ENCODE measurements around the gene SKOR1.

The SKOR1 gene

DNA sequence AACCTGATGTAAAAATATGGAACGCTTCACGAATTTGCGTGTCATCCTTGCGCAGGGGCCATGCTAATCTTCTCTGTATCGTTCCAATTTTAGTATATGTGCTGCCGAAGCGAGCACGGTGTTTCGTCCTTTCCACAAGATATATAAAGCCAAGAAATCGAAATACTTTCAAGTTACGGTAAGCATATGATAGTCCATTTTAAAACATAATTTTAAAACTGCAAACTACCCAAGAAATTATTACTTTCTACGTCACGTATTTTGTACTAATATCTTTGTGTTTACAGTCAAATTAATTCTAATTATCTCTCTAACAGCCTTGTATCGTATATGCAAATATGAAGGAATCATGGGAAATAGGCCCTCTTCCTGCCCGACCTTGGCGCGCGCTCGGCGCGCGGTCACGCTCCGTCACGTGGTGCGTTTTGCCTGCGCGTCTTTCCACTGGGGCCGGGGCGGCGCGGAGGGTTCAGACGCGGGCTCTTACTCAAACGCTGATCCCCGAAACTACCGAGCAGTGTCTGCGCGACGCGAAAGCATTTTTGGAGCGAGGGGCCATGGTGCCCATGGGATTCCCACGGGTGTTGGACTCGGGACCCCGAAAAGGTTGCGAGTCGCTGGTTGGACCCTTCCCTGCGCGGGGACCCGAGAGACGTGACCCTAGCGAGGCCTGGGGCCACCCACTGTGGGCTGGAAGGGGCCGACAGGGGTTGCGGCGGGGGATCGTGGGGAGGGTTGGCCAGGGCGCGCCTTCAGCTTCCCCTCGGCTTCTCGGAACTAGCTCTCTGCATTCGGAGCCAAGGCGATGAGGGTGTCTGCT, 14.8 kb downstream of the SKOR1 start, which contains the start of gene RNU6-1:
Gene RNU6-1, minus strand, starts transcription at position 117 of the 820 bp plus-strand sequence.
- peaks cover 19% of the 10 kb centered on the region for H3K27me3 Mint-ChIP-seq

DNA sequence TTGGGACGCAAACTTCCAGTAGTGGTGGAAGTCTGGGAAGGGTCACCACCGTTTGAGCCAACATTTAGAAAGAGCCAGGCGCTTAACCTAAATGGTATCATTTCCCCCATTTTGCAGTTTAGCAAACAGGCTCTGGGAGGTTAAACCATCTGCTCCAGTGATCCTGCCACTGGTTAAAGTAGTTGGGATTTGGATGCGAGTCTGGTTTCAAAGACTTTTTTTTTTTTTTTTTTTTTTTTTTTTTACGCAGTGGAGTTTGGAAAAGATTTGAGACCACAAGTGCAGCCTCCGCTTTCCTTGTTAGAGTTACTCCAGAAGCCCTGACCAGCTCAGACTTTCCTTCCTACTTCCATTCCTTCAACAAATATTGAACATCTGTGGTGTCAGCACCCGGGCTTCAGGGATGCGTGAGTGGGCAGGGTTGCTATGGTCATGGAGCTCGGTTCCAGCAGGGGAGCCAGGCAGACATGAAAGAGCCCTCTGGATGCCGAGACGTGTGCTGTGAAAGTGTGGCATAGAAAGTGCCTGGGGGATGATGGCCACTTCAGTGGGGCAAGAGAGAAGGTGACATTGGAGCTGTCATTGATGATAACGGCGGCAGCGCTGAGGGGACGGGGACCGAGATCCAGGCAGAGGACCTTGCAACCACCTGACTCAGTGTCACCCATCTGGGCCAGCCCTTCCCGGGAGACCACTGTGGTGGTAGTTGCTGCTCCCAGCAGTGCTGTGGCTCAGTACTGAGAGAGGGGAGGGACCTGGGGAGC, 15.6 kb downstream of the SKOR1 start:
- H3K9me3 Mint-ChIP-seq = no peaks in the 10 kb centered on the region
- peak overlapping the region; percentile 98 for H3K27ac Mint-ChIP-seq
- no peaks in the 10 kb centered on the region for H3K36me3 Mint-ChIP-seq (ENCODE audit: low read depth)
- H3K4me1 Mint-ChIP-seq (ENCODE audit: low read depth) = peaks cover 34% of the 10 kb centered on the region
- peak; percentile 54 for DNase-seq
- peak overlapping the region; percentile 83 for H3K4me3 Mint-ChIP-seq
- H3K27me3 Mint-ChIP-seq = peaks cover 11% of the 10 kb centered on the region

More for the DNA sequence above, 14.8 kb downstream of the SKOR1 start, which contains the start of gene RNU6-1:
- Mint-ChIP-seq H3K9me3 (no peaks in the 10 kb centered on the region), H3K4me3 (peak within 1 kb of the TSS; percentile 83), H3K4me1 (ENCODE audit: low read depth) (peaks cover 41% of the 10 kb centered on the region), H3K36me3 (ENCODE audit: low read depth) (no peaks in the 10 kb centered on the region), H3K27ac (peak within 1 kb of the TSS; percentile 98)
- DNase-seq = peak; percentile 96

DNA sequence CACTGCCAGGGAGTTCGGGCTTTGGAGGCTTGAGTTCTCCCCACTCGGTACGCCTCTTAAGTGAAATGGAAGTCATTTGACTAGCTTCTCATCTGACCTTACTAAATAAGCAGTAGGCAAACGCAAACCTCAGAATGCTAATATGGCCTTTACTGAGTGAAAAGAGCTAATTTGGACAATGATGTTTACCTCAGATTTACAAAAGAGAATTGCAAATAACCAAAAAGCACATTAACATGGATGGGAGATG, 16.1 kb downstream of the SKOR1 start:
- Mint-ChIP-seq H3K4me1 (ENCODE audit: low read depth) (peaks cover 30% of the 10 kb centered on the region), H3K9me3 (no peaks in the 10 kb centered on the region), H3K36me3 (ENCODE audit: low read depth) (no peaks in the 10 kb centered on the region), H3K4me3 (peak overlapping the region; percentile 83), H3K27ac (peak overlapping the region; percentile 98), H3K27me3 (peaks cover 6% of the 10 kb centered on the region)
- no peak for DNase-seq

DNA sequence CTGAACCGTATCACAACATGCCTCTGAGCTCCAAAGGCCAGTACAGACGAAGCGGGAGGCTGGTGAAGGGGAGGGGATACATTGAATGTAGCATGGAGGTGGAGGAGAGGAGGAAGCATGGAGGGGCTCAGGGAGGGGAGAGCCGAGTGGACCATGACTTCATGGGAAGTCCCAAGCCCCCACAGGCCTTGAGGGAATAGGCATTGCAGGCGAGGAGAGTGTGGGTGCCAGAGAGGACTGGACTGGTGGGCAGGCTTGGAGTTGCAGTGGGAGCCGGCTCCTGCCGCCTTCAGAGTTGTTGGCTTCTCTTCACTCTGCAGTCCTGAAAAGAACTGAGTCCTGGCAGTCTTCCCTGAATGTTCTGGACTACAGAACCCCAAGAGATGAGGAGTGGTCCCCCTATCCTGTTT, 17.8 kb downstream of the SKOR1 start:
- Mint-ChIP-seq H3K36me3 (ENCODE audit: low read depth) (no peaks in the 10 kb centered on the region), H3K4me3 (no peak overlapping the region), H3K27me3 (peaks cover 2% of the 10 kb centered on the region), H3K9me3 (no peaks in the 10 kb centered on the region), H3K4me1 (ENCODE audit: low read depth) (peaks cover 29% of the 10 kb centered on the region), H3K27ac (no peak overlapping the region)
- DNase-seq = no peak

DNA sequence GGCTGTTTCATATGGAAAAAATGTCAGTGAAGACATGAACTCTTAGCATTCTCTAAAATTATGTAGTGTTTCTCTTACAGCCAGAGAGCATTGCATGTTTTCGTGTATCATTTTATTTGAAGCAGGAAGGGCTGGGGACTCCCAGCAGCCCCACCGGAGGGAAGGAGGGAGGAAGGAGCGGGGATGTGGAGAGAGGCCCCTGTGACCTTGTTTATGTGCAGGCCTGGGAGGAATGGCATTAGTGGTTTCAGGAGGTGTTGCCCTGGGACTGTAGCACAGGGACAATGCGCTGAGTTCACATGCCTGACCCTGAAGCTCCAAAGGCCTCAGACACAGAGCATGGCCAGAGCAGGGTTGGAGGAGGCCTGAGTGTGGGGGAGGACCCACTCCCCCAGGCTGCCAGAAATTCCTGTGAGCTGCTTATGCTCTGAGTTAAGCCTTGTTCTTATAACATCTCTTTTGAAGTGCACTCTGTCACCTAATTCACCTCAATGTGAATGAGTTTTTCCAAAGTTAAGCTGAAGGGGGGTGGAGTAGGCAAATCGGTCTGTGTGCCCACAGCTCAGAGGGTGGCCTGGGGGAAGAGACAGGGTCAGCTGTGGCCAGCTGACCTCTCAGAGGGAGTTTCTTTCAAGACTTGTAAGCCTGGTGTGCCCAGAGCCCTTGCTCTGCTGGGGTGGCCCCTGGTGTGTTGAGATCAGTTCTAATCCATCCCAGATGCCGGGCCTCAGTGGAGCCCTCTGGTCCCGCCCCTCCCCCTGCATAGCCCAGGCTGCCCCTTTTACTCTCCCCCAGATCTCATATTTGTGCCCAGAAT, 18.5 kb downstream of the SKOR1 start:
- H3K4me1 Mint-ChIP-seq (ENCODE audit: low read depth) = peaks cover 24% of the 10 kb centered on the region
- H3K4me3 Mint-ChIP-seq = no peak overlapping the region
- peaks cover 4% of the 10 kb centered on the region for H3K27me3 Mint-ChIP-seq
- H3K36me3 Mint-ChIP-seq (ENCODE audit: low read depth) = no peaks in the 10 kb centered on the region
- H3K9me3 Mint-ChIP-seq = no peaks in the 10 kb centered on the region
- H3K27ac Mint-ChIP-seq = no peak overlapping the region
- DNase-seq = no peak

DNA sequence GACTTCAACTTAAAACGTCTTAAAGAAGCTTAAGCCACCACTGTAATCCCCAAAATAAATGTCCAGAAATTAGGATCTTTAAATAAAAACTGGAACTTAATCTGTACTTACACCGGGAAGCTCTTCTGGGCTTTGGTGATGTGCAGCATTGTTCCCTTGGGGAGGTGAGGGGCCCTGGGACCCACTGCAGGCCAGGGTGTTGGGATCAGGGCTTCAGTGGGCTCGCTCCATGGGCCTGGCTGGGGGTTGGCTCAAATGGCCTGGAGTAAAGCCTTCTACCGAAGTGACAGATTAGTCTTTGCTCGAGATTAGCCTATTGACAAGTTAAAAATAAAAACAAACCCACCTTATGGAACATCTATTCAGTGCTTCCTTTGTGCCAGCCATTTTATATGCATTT, 20.7 kb downstream of the SKOR1 start:
- Mint-ChIP-seq H3K9me3 (no peaks in the 10 kb centered on the region), H3K27ac (no peak overlapping the region), H3K36me3 (ENCODE audit: low read depth) (no peaks in the 10 kb centered on the region), H3K4me1 (ENCODE audit: low read depth) (peaks cover 6% of the 10 kb centered on the region), H3K4me3 (no peak overlapping the region), H3K27me3 (peaks cover 2% of the 10 kb centered on the region)
- no peak for DNase-seq

DNA sequence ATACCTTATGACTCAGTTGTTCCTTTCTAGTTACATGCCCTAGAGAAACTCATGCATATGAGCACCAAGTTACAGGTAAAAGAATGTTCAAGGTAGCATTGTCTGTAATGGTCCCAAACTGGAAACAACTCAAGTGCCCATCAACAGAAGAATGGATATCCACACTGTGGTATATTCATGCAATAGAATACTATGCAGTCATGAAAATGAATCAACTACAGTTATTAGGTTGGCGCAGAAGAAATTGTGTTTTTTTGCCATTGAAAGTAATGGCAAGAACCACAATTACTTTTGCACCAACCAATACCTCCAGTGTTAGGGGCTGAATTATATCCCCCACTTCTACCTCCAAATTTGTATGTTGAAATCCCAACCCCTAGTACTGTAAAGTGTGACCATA, 24.2 kb downstream of the SKOR1 start:
- no peak overlapping the region for H3K4me3 Mint-ChIP-seq
- no peaks in the 10 kb centered on the region for H3K9me3 Mint-ChIP-seq
- H3K27ac Mint-ChIP-seq = no peak overlapping the region
- H3K4me1 Mint-ChIP-seq (ENCODE audit: low read depth) = peaks cover 3% of the 10 kb centered on the region
- peaks cover 2% of the 10 kb centered on the region for H3K27me3 Mint-ChIP-seq
- no peak for DNase-seq
- no peaks in the 10 kb centered on the region for H3K36me3 Mint-ChIP-seq (ENCODE audit: low read depth)

DNA sequence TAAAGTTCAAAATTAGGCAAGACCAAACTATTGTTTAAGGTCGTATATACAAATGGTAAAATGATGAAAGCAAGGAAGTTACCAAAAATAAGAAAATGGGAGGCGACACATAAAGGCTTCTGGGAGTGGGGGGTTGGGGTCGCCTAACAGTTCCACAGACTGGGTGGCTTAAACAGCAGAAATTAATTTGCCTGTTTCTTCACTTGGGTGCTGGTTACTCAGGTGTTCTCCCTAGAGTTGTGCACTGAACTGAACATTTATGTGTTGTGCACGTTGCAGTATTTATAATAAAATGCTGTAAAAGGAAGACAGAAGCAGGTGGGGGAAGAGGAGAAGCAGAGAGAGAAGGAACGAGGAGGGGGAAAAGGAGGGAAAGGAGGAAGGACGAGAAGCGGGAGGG, 25.0 kb downstream of the SKOR1 start:
- H3K27ac Mint-ChIP-seq = no peak overlapping the region
- no peaks in the 10 kb centered on the region for H3K36me3 Mint-ChIP-seq (ENCODE audit: low read depth)
- H3K4me1 Mint-ChIP-seq (ENCODE audit: low read depth) = peaks cover 3% of the 10 kb centered on the region
- no peak for DNase-seq
- peaks cover 2% of the 10 kb centered on the region for H3K27me3 Mint-ChIP-seq
- H3K9me3 Mint-ChIP-seq = no peaks in the 10 kb centered on the region
- H3K4me3 Mint-ChIP-seq = no peak overlapping the region

DNA sequence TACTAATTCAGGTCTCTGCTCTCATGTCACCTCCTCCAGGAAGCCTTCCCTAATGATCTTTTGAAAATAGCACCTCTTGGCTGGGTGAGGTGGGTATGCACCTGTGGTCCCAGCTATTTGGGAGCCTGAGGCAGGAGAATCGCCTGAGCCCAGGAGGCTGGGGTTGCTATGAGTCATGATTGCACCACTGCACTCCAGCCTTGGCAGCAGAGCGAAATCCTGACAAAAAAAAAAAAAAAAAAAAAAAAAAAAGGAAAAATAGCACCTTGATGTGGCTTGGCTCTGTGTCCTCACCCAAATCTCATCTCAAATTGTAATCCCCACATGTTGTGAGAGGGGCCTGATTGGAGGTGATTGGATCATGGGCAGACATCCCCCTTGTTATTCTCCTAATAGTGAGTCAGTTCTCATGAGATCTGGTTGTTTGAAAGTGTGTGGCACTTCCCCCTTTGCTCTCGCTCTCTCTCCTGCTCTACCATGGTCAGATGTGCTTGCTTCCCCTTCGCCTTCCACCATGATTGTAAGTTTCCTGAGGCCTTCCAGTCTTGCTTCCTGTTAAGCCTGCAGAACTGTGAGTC, 25.8 kb downstream of the SKOR1 start:
- H3K27ac Mint-ChIP-seq = no peak overlapping the region
- no peaks in the 10 kb centered on the region for H3K9me3 Mint-ChIP-seq
- peaks cover 2% of the 10 kb centered on the region for H3K27me3 Mint-ChIP-seq
- H3K4me1 Mint-ChIP-seq (ENCODE audit: low read depth) = peaks cover 8% of the 10 kb centered on the region
- no peak overlapping the region for H3K4me3 Mint-ChIP-seq
- no peaks in the 10 kb centered on the region for H3K36me3 Mint-ChIP-seq (ENCODE audit: low read depth)
- no peak for DNase-seq

DNA sequence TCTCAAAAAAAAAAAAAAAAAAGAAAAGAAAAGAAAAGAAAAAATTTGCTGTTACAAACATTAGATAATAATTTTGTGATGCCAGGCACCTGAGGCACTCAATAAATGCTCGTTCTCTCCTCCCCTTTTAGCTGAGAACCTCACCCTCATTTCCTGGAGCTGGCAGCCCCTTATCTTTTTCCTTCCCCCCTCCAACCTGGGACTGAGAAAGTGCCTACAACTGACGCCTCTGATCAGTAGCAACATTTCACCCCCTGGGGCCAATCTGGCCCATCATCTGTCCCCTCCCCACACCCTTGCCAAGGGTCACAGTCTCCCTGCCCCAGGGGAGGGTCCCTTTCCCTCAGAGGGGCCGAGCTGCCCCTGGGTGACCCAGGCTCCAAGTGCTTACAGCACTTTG, 27.1 kb downstream of the SKOR1 start:
- DNase-seq = no peak
- peaks cover 9% of the 10 kb centered on the region for H3K4me1 Mint-ChIP-seq (ENCODE audit: low read depth)
- H3K27me3 Mint-ChIP-seq = peaks cover 2% of the 10 kb centered on the region
- H3K27ac Mint-ChIP-seq = no peak overlapping the region
- H3K4me3 Mint-ChIP-seq = no peak overlapping the region
- H3K36me3 Mint-ChIP-seq (ENCODE audit: low read depth) = no peaks in the 10 kb centered on the region
- H3K9me3 Mint-ChIP-seq = no peaks in the 10 kb centered on the region

DNA sequence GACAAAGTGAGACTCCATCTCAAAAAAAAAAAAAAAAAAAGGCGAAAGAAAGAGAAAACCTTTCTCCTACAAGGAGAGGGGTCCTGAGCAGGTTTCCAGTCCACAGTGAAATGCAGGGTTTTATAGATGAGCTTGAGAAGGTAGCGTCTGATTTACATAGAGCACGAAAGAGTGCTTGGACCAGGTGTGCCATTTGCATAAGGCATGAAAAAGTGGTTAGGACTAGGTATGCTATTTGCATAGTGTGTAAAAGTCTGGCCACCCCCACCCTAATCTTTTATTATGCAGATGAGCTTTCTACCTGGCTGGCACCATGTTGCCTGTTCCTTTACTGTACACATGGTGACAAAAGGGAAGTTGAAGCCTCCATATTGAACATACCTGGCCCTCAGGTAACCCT, 28.1 kb downstream of the SKOR1 start:
- Mint-ChIP-seq H3K27me3 (peaks cover 2% of the 10 kb centered on the region), H3K27ac (no peak overlapping the region), H3K4me3 (no peak overlapping the region), H3K4me1 (ENCODE audit: low read depth) (peaks cover 9% of the 10 kb centered on the region), H3K36me3 (ENCODE audit: low read depth) (no peaks in the 10 kb centered on the region), H3K9me3 (no peaks in the 10 kb centered on the region)
- DNase-seq = no peak

DNA sequence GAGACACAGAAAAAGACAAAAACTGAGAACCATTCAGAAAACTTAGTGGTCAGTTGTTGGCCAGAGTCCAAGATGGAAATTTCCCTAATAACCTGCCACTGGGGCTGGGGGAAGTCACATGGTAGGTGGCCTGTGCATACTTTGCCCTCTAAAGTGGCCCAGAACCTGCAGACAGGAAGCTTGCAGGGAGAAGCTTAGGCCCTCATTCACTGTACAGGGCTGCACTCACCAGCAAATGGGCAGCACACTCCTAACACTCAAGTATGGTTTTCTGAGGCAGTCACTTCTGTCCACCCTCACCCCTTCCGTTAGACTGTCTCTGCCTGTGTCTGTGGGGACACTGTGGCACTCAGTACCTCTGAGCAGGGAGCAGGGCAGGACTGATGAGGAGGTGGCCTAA, 29.0 kb downstream of the SKOR1 start:
- H3K36me3 Mint-ChIP-seq (ENCODE audit: low read depth) = no peaks in the 10 kb centered on the region
- no peak overlapping the region for H3K27ac Mint-ChIP-seq
- no peak for DNase-seq
- H3K4me1 Mint-ChIP-seq (ENCODE audit: low read depth) = peaks cover 9% of the 10 kb centered on the region
- H3K9me3 Mint-ChIP-seq = no peaks in the 10 kb centered on the region
- H3K4me3 Mint-ChIP-seq = no peak overlapping the region
- H3K27me3 Mint-ChIP-seq = no peaks in the 10 kb centered on the region

DNA sequence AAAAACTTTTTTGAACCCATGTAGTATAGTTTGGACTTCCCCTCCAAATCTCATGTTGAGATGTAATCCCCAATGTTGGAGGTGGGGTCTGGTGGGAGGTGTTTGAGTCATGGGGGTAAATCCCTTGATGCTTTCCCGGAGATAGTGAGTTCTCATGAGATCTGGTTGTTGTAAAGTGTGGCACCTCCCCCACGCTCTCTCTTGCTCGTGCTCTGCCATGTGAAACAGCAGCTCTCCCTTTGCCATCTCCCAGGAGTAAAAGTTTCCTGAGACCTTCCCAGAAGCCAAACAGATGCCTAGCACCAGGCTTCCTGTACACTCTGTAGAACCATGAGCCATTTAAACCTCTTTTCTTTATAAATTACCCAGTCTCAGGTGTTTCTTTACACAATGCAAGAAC, 30.5 kb downstream of the SKOR1 start:
- Mint-ChIP-seq H3K4me3 (no peak overlapping the region), H3K27ac (peak overlapping the region; percentile 8), H3K4me1 (ENCODE audit: low read depth) (peaks cover 9% of the 10 kb centered on the region), H3K9me3 (no peaks in the 10 kb centered on the region), H3K27me3 (no peaks in the 10 kb centered on the region), H3K36me3 (ENCODE audit: low read depth) (no peaks in the 10 kb centered on the region)
- no peak for DNase-seq

DNA sequence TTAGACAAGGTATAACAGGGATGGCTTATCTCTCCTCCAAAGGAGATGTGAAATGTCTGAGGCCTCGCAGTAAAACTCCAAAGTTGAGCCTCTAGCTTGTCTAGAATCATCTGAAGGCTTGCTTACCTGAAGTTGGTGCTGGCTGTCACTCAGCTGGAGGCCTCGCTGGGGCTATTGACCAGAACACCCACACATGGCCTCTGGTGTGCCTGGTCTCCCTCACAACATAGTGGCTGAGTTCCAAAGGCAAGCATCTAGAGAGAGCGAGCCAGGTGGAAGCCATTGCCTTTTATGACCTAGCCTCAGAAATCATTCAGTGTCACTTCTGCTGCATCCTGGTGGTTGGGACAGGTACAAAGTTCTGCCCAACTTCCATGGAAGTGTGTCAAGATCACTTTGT, 31.9 kb downstream of the SKOR1 start:
- no peak overlapping the region for H3K4me3 Mint-ChIP-seq
- no peaks in the 10 kb centered on the region for H3K36me3 Mint-ChIP-seq (ENCODE audit: low read depth)
- H3K27me3 Mint-ChIP-seq = no peaks in the 10 kb centered on the region

More for the DNA sequence above, 31.9 kb downstream of the SKOR1 start:
- Mint-ChIP-seq H3K9me3 (no peaks in the 10 kb centered on the region), H3K27ac (no peak overlapping the region), H3K4me1 (ENCODE audit: low read depth) (peaks cover 6% of the 10 kb centered on the region)
- DNase-seq = no peak

Measured in activated T-cell treated with anti-CD3 and anti-CD28 coated beads, Interleukin-2, amount 50 U/mL, for 24 hours (primary cell).